Small intestine (tissue), 7 donors: ENCODE results near the gene DPP6. TPM values are rescaled to one million over a fixed set of nuclear protein-coding genes. Genes with fewer than 3 reads are reported as not detected.

Source experiments
- DNase-seq, 2 donors: peaks; one replicate each; pipeline versions ENCODE4 v3.0.0 to v3.0.0-alpha.2; 2013
- FAIRE-seq: peaks from 2 replicates; lab custom pipeline; 2012; peaks lifted over from hg19 to GRCh38; lab: Jason Lieb, UNC
- H3K27ac ChIP-seq, 3 donors: one replicate each; pipeline ENCODE4 v1.5.1; 2013; ENCODE audit warnings: low read length in 2 of 3, mild to moderate bottlenecking in 2 of 3, control low read depth in 1 of 3, inconsistent platforms in 1 of 3, low read depth in 1 of 3, moderate library complexity in 1 of 3
- H3K27me3 ChIP-seq, 3 donors: one replicate each; pipeline ENCODE4 v1.6.1; 2013; ENCODE audit warnings: low read length in 3 of 3, inconsistent platforms in 1 of 3; ENCODE audit not compliant: control insufficient read depth in 3 of 3, insufficient read depth in 3 of 3
- H3K36me3 ChIP-seq, 3 donors: one replicate each; pipeline ENCODE4 v1.6.1; 2013; ENCODE audit warnings: low read length in 3 of 3, inconsistent platforms in 1 of 3, low read depth in 1 of 3, mild to moderate bottlenecking in 1 of 3, moderate library complexity in 1 of 3; ENCODE audit not compliant: control insufficient read depth in 3 of 3, insufficient read depth in 2 of 3
- H3K4me1 ChIP-seq, 3 donors: one replicate each; pipeline ENCODE4 v1.6.1; 2013; ENCODE audit warnings: low read length in 2 of 3, inconsistent platforms in 1 of 3, low read depth in 1 of 3, mild to moderate bottlenecking in 1 of 3, moderate library complexity in 1 of 3; ENCODE audit not compliant: control insufficient read depth in 3 of 3, insufficient read depth in 2 of 3
- H3K4me3 ChIP-seq, 3 donors: one replicate each; pipeline ENCODE4 v1.5.1; 2013; ENCODE audit warnings: low read length in 3 of 3, control low read depth in 1 of 3, inconsistent platforms in 1 of 3, low read depth in 1 of 3, mild to moderate bottlenecking in 1 of 3, moderate library complexity in 1 of 3
- H3K9me3 ChIP-seq, 2 donors: one replicate each; pipeline ENCODE4 v1.6.1; 2013; ENCODE audit warnings: low read depth in 1 of 2, low read length in 1 of 2; ENCODE audit not compliant: control insufficient read depth in 2 of 2, insufficient read depth in 1 of 2
- WGBS, 3 donors: extraction: QIAGEN DNeasy Blood & Tissue Kit; methylation state at CpG; one replicate each; pipeline ENCODE4 v1.1.7; 2013; 5-methylcytosine and 5-hydroxymethylcytosine counted together
- polyA plus RNA-seq, 4 donors: library from polyadenylated mRNA; stranded (reverse) in 3 of 4; unstranded in 1 of 4; fragments of 200-250 nt in 3 of 4; fragments of 120-200 nt in 1 of 4; gene quantifications; one replicate each; pipeline versions ENCODE4 v1.2.1 to v1.2.3, GENCODE V29; 2013
- donor health status: healthy with polysubstance abuse.
- donor health status: control.
- donor health status: control.
- donor health status: Bipolar disorder and iron deficiency.
- donor health status: healthy.

Gene DPP6
- polyA plus RNA-seq, 4 donors = 0.80 to 1.8 TPM; not detected in 2

GRCh38 chr7:154881526-154881925 is 829.3 kb downstream of the DPP6 start:
- FAIRE-seq = no peak
- no peak overlapping the region for H3K27ac ChIP-seq

GRCh38 chr7:154882931-154883474 is 830.8 kb downstream of the DPP6 start:
- 92 to 95% (median 95%) methylated on average over 8 of the region's 8 CpGs for WGBS, 3 donors
- H3K27ac ChIP-seq = no peak overlapping the region
- no peaks in the 10 kb centered on the region for H3K9me3 ChIP-seq
- DNase-seq (no peak), FAIRE-seq (no peak)
- H3K36me3 ChIP-seq = no peaks in the 10 kb centered on the region
- no peaks in the 10 kb centered on the region for H3K4me1 ChIP-seq
- H3K4me3 ChIP-seq = no peak overlapping the region
- H3K27me3 ChIP-seq = no peaks in the 10 kb centered on the region

More at GRCh38 chr7:154881526-154881925, 829.3 kb downstream of the DPP6 start:
- Histone ChIP-seq H3K36me3 (no peaks in the 10 kb centered on the region), H3K9me3 (no peaks in the 10 kb centered on the region), H3K4me1 (no peaks in the 10 kb centered on the region), H3K27me3 (no peaks in the 10 kb centered on the region), H3K4me3 (no peak overlapping the region)
- 88 to 92% (median 90%) methylated on average over 11 of the region's 11 CpGs for WGBS, 3 donors
- no peak for DNase-seq

GRCh38 chr7:154884348-154884920 is 832.2 kb downstream of the DPP6 start:
- H3K4me1 ChIP-seq = no peaks in the 10 kb centered on the region
- FAIRE-seq (no peak), DNase-seq (no peak)
- H3K9me3 ChIP-seq = peaks cover 0 to 4% of the 10 kb centered on the region in 2 donors
- 92 to 95% (median 92%) methylated on average over 7 of the region's 7 CpGs for WGBS, 3 donors
- no peak overlapping the region for H3K4me3 ChIP-seq
- H3K27me3 ChIP-seq = no peaks in the 10 kb centered on the region
- H3K27ac ChIP-seq = no peak overlapping the region
- H3K36me3 ChIP-seq = no peaks in the 10 kb centered on the region

GRCh38 chr7:154886591-154886990 is 834.4 kb downstream of the DPP6 start:
- 69 to 80% (median 73%) methylated on average over 9 of the region's 9 CpGs for WGBS, 3 donors
- no peak for FAIRE-seq

GRCh38 chr7:154888690-154889089 is 836.5 kb downstream of the DPP6 start:
- H3K4me3 ChIP-seq = no peak overlapping the region
- no peaks in the 10 kb centered on the region for H3K36me3 ChIP-seq
- no peaks in the 10 kb centered on the region for H3K4me1 ChIP-seq
- peaks cover 0 to 4% of the 10 kb centered on the region in 2 donors for H3K9me3 ChIP-seq
- 42 to 60% (median 49%) methylated on average over 3 of the region's 3 CpGs for WGBS, 3 donors
- no peak for FAIRE-seq
- H3K27ac ChIP-seq = no peak overlapping the region
- peaks cover 0 to 3% (median 0%) of the 10 kb centered on the region in 3 donors for H3K27me3 ChIP-seq
- DNase-seq = no peak

More at GRCh38 chr7:154886591-154886990, 834.4 kb downstream of the DPP6 start:
- Histone ChIP-seq H3K36me3 (no peaks in the 10 kb centered on the region), H3K9me3 (peaks cover 0 to 4% of the 10 kb centered on the region in 2 donors), H3K4me3 (no peak overlapping the region), H3K27me3 (no peaks in the 10 kb centered on the region), H3K27ac (no peak overlapping the region), H3K4me1 (no peaks in the 10 kb centered on the region)
- DNase-seq = no peak

- Histone ChIP-seq H3K4me1 (no peaks in the 10 kb centered on the region), H3K4me3 (no peak overlapping the region), H3K9me3 (peaks cover 0 to 4% of the 10 kb centered on the region in 2 donors), H3K36me3 (no peaks in the 10 kb centered on the region), H3K27me3 (peaks cover 0 to 3% (median 0%) of the 10 kb centered on the region in 3 donors), H3K27ac (no peak overlapping the region)
- DNase-seq (peak in 1 of 2 donors; percentile 5), FAIRE-seq (no peak)
- 39 to 50% (median 48%) methylated on average over 28 of the region's 28 CpGs for WGBS, 3 donors
These were observed 840.3 kb downstream of the DPP6 start for GRCh38 chr7:154892459-154892858.

- Histone ChIP-seq H3K27ac (no peak overlapping the region), H3K27me3 (peaks cover 0 to 3% (median 0%) of the 10 kb centered on the region in 3 donors), H3K4me1 (no peaks in the 10 kb centered on the region), H3K9me3 (no peaks in the 10 kb centered on the region), H3K4me3 (no peak overlapping the region), H3K36me3 (no peaks in the 10 kb centered on the region)
- WGBS, 3 donors = 49 to 87% (median 78%) methylated on average over 11 of the region's 11 CpGs
- DNase-seq = no peak
- FAIRE-seq = no peak
These were observed 843.9 kb downstream of the DPP6 start for GRCh38 chr7:154896076-154896475.

GRCh38 chr7:154898973-154899855 is 847.0 kb downstream of the DPP6 start:
- no peak overlapping the region for H3K27ac ChIP-seq
- H3K27me3 ChIP-seq = no peaks in the 10 kb centered on the region
- DNase-seq = no peak
- FAIRE-seq = no peak
- no peak overlapping the region for H3K4me3 ChIP-seq
- H3K9me3 ChIP-seq = no peaks in the 10 kb centered on the region
- no peaks in the 10 kb centered on the region for H3K4me1 ChIP-seq
- WGBS, 3 donors = 79 to 85% (median 83%) methylated on average over 23 to 24 of the region's 24 CpGs
- no peaks in the 10 kb centered on the region for H3K36me3 ChIP-seq
